ENCODE results near the gene TRIM10. TPM values are rescaled to one million over a fixed set of nuclear protein-coding genes. Genes with fewer than 3 reads are reported as not detected.
A peak's percentile ranks its signal among the peaks of the same experiment; 100 is the strongest.
"Not testable (repeated sequence)": the region's sequence is repeated elsewhere in the genome, so short reads cannot be mapped to it uniquely, and the experiment has no call there.

Gene TRIM10
- polyA plus RNA-seq, 3 donors from 2014 or later = not detected

GRCh38 chr6:30154061-30154460 lies 7.0 kb downstream of the TRIM10 start:
- Mint-ChIP-seq H3K9me3 (no peaks in the 10 kb centered on the region), H3K4me1 (peaks cover 4 to 8% of the 10 kb centered on the region in 2 donors), H3K27ac (no peak overlapping the region), H3K4me3 (no peak overlapping the region), H3K27me3 (ENCODE audit: low read depth in 3 of 3) (peaks cover 0 to 6% (median 0%) of the 10 kb centered on the region in 3 donors), H3K36me3 (no peaks in the 10 kb centered on the region)
- no peak for DNase-seq

GRCh38 chr6:30152910-30153610 lies 8.0 kb downstream of the TRIM10 start:
- H3K36me3 Mint-ChIP-seq = no peaks in the 10 kb centered on the region
- DNase-seq = no peak
- no peaks in the 10 kb centered on the region for H3K9me3 Mint-ChIP-seq
- H3K4me3 Mint-ChIP-seq = no peak overlapping the region
- no peak overlapping the region for H3K27ac Mint-ChIP-seq
- peaks cover 4 to 8% of the 10 kb centered on the region in 2 donors for H3K4me1 Mint-ChIP-seq
- H3K27me3 Mint-ChIP-seq (ENCODE audit: low read depth in 3 of 3) = peaks cover 0 to 8% (median 0%) of the 10 kb centered on the region in 3 donors

- peaks cover 4 to 8% of the 10 kb centered on the region in 2 donors for H3K4me1 Mint-ChIP-seq
Observed at GRCh38 chr6:30152016-30152673, 8.9 kb downstream of the TRIM10 start.

DNA sequence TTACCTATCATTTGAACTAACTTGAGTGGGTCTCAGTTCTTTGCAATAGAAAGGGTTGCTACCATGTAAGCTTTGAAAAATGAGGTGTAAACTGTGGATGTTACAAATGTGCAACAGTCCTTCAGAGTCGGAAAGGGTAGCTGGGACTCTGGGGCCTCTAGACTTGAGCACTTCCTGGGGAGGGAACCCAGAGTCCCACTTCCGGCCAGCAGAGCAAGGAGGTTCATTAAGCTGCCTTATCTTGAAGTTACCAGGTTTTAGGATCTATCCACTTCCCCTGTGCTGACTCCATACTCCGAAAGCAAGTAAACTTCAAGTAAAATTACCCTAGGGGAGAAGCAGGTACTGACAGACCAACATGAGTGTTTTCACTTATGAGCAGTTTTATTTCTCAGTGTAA lies 9.4 kb downstream of the TRIM10 start:
- Mint-ChIP-seq H3K36me3 (no peaks in the 10 kb centered on the region), H3K27ac (peak overlapping the region in 1 of 6 donors; percentile 40), H3K4me1 (peaks cover 4 to 8% of the 10 kb centered on the region in 2 donors), H3K4me3 (no peak overlapping the region), H3K27me3 (ENCODE audit: low read depth in 3 of 3) (peaks cover 0 to 15% (median 0%) of the 10 kb centered on the region in 3 donors), H3K9me3 (no peaks in the 10 kb centered on the region)
- DNase-seq = no peak

More at GRCh38 chr6:30152016-30152673, 8.9 kb downstream of the TRIM10 start:
- Mint-ChIP-seq H3K27ac (no peak overlapping the region), H3K36me3 (no peaks in the 10 kb centered on the region), H3K9me3 (no peaks in the 10 kb centered on the region), H3K4me3 (no peak overlapping the region), H3K27me3 (ENCODE audit: low read depth in 3 of 3) (peaks cover 0 to 15% (median 0%) of the 10 kb centered on the region in 3 donors)
- no peak for DNase-seq

DNA sequence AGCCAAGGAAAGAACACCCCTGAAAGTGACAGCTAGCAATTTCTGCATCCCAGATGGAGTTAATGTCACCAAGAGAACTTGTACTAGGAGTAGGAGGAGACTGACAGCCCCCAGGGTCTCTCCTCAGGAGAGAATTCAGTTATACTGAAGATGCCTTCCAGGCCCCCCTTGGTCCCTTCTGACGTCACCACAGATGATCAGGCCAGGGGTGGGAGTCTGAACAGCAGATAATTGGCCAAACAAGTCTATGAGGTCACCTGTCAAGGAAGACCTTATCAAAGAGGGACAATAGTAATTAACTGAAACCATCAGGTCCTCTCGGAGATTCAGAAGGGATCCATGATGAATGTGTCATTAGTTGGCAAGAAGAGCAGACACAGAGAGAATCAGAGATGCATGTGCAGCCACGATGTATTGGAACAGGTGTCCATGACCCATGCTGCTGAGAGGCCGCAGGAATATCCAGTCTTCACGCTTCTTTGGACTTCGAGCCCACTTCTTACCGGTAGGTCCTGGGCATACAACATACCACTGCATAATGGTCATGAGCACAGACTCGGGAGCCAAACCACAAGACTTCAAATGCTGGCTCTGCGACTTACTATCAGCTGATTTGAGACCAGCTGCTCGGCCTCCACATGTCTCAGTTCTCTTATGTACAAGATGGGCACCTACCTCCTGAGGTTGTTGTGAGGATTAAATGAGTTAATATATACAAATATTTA lies 10.2 kb downstream of the TRIM10 start:
- H3K27me3 Mint-ChIP-seq (ENCODE audit: low read depth in 3 of 3) = peaks cover 0 to 15% (median 0%) of the 10 kb centered on the region in 3 donors

DNA sequence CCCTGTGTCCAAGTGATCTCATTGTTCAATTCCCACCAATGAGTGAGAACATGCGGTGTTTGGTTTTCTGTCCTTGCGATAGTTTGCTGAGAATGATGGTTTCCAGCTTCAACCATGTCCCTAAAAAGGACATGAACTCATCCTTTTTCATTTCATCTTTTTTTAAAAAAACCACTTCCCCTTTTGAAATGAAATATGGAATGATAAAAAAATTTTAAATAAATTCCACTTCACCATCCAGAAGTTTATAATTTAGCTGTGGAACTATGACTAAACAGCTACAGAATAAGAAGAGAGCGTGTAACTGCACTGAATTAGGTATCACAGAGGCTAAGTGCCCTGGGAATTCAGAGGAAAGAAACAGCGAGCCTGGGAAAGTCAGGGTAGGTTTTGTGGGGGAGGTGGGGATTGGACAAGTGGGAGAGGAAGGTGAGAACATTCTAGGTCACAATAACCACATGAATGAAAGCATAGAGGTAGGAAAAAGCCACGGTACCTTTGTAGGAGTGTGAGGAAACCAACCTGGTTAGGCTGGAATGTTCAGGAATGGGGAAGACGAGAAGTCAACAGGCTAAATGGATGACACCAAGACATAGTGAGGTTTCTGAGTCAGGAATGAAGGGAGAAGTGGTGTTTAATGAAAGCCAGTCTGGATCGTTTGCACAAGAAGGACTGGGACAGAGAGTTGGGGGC lies 11.0 kb downstream of the TRIM10 start:
- H3K4me3 Mint-ChIP-seq = no peak overlapping the region
- H3K36me3 Mint-ChIP-seq = no peaks in the 10 kb centered on the region
- no peak overlapping the region for H3K27ac Mint-ChIP-seq
- DNase-seq = no peak
- no peaks in the 10 kb centered on the region for H3K9me3 Mint-ChIP-seq
- H3K27me3 Mint-ChIP-seq (ENCODE audit: low read depth in 3 of 3) = peaks cover 0 to 17% (median 0%) of the 10 kb centered on the region in 3 donors
- peaks cover 4 to 8% of the 10 kb centered on the region in 2 donors for H3K4me1 Mint-ChIP-seq

More for the DNA sequence above, 10.2 kb downstream of the TRIM10 start:
- DNase-seq = no peak
- H3K9me3 Mint-ChIP-seq = no peaks in the 10 kb centered on the region
- no peak overlapping the region for H3K27ac Mint-ChIP-seq
- H3K4me3 Mint-ChIP-seq = no peak overlapping the region
- peaks cover 4 to 8% of the 10 kb centered on the region in 2 donors for H3K4me1 Mint-ChIP-seq
- no peaks in the 10 kb centered on the region for H3K36me3 Mint-ChIP-seq

DNA sequence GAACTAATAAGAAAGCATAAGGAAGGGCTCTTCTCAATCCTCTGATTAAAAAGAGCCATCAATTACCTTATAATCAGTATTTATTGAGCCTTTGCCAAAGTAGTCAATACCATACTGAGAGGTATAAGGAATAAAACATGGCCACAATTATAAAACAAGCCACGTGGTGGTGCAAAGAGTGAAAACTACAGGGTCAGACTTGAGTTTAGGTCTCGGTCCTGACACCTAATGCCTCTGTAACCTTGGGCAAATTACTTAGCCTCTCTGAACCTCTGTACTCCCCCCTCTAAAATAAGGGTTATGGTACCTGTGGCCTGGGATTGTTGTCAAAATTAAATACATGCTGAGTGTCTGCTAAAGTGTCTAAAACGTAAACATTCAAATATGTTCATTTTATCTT lies 11.8 kb downstream of the TRIM10 start:
- peaks cover 0 to 4% (median 0%) of the 10 kb centered on the region in 6 donors for H3K9me3 Mint-ChIP-seq
- no peak overlapping the region for H3K4me3 Mint-ChIP-seq
- H3K4me1 Mint-ChIP-seq = peaks cover 4 to 8% of the 10 kb centered on the region in 2 donors
- H3K36me3 Mint-ChIP-seq = no peaks in the 10 kb centered on the region
- H3K27me3 Mint-ChIP-seq (ENCODE audit: low read depth in 3 of 3) = peaks cover under 1 to 13% (median 4%) of the 10 kb centered on the region in 3 donors
- no peak for DNase-seq
- H3K27ac Mint-ChIP-seq = no peak overlapping the region

GRCh38 chr6:30147096-30147495 lies 13.9 kb downstream of the TRIM10 start:
- Mint-ChIP-seq H3K4me1 (peaks cover 4 to 8% of the 10 kb centered on the region in 2 donors), H3K9me3 (peaks cover 0 to 4% (median 0%) of the 10 kb centered on the region in 6 donors), H3K27ac (no peak overlapping the region), H3K27me3 (ENCODE audit: low read depth in 3 of 3) (peaks cover 2 to 11% (median 9%) of the 10 kb centered on the region in 3 donors), H3K36me3 (no peaks in the 10 kb centered on the region), H3K4me3 (no peak overlapping the region)
- no peak for DNase-seq

- H3K4me3 Mint-ChIP-seq = no peak overlapping the region
- DNase-seq = no peak
- H3K9me3 Mint-ChIP-seq = peaks cover 0 to 4% (median 0%) of the 10 kb centered on the region in 6 donors
- H3K27ac Mint-ChIP-seq = no peak overlapping the region
- H3K27me3 Mint-ChIP-seq (ENCODE audit: low read depth in 3 of 3) = peaks cover 5 to 14% (median 9%) of the 10 kb centered on the region in 3 donors
- H3K36me3 Mint-ChIP-seq = no peaks in the 10 kb centered on the region
- no peaks in the 10 kb centered on the region for H3K4me1 Mint-ChIP-seq
Observed at GRCh38 chr6:30145818-30146217, 15.2 kb downstream of the TRIM10 start.

DNA sequence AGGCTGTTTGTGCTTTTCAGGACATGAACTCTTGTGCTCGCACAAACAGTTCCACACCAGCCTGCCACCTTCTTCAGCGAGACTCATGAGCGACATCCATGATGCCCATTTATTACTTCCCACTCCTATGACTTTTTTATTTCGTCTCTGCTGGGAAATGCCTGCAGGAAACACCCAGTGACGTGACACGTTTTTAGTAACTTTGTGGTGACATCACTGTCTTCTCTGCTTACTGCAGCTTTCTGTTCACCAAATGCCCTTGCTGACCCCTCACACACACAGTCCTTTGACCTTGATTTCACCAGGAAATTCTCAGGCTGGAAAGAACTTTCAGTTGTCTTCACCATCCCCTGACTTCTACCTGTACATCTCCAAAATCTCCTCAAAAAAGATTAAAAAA lies 16.2 kb downstream of the TRIM10 start:
- DNase-seq = no peak
- no peak overlapping the region for H3K4me3 Mint-ChIP-seq
- H3K27ac Mint-ChIP-seq = no peak overlapping the region
- H3K9me3 Mint-ChIP-seq = peaks cover 0 to 6% (median 0%) of the 10 kb centered on the region in 6 donors
- no peaks in the 10 kb centered on the region for H3K36me3 Mint-ChIP-seq
- peaks cover 5 to 14% (median 9%) of the 10 kb centered on the region in 3 donors for H3K27me3 Mint-ChIP-seq (ENCODE audit: low read depth in 3 of 3)
- H3K4me1 Mint-ChIP-seq = no peaks in the 10 kb centered on the region

DNA sequence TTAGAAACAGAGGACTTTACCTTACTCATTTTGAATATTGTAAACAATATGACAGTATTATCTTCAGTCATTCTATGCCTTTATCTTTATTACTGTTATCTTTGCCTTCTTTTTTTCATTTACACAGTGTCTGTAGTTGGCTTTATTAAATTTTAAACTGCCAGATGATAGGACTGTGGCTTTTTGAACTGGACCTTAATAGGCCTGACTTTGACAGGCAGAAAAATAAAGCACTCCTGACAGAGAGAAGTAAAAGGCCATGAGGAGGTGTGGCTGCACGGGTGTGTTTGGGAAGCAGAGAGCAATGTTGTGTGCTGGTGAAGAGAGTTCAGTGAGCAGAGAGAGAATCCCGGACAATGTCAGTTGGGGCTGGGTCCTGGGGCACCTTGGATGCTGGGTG lies 17.2 kb downstream of the TRIM10 start:
- H3K27ac Mint-ChIP-seq = no peak overlapping the region
- DNase-seq = no peak
- no peaks in the 10 kb centered on the region for H3K4me1 Mint-ChIP-seq
- H3K36me3 Mint-ChIP-seq = no peaks in the 10 kb centered on the region
- no peak overlapping the region for H3K4me3 Mint-ChIP-seq
- H3K27me3 Mint-ChIP-seq (ENCODE audit: low read depth in 3 of 3) = peaks cover 5 to 16% (median 9%) of the 10 kb centered on the region in 3 donors
- H3K9me3 Mint-ChIP-seq = peaks cover 0 to 6% (median 0%) of the 10 kb centered on the region in 6 donors

GRCh38 chr6:30142665-30143064 lies 18.3 kb downstream of the TRIM10 start:
- no peaks in the 10 kb centered on the region for H3K36me3 Mint-ChIP-seq
- no peak overlapping the region for H3K4me3 Mint-ChIP-seq
- H3K9me3 Mint-ChIP-seq = peaks cover 0 to 6% (median 0%) of the 10 kb centered on the region in 6 donors
- no peak overlapping the region for H3K27ac Mint-ChIP-seq
- DNase-seq = no peak
- H3K27me3 Mint-ChIP-seq (ENCODE audit: low read depth in 3 of 3) = peaks cover 5 to 17% (median 9%) of the 10 kb centered on the region in 3 donors
- H3K4me1 Mint-ChIP-seq = no peaks in the 10 kb centered on the region

DNA sequence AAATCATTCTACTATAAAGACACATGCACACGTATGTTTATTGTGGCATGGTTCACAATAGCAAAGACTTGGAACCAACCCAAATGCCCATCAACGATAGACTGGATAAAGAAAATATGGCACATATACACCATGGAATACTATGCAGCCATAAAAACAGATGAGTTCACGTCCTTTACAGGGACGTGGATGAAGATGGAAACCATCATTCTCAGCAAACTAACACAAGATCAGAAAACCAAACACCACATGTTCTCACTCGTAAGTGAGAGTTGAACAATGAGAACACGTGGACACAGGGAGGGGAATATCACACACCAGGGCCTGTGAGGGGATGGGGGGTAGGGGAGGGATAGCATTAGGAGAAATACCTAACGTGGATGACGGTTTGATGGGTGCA lies 20.8 kb downstream of the TRIM10 start:
- not testable (repeated sequence) for H3K27ac Mint-ChIP-seq
- peaks cover 5 to 14% (median 9%) of the 10 kb centered on the region in 3 donors for H3K27me3 Mint-ChIP-seq (ENCODE audit: low read depth in 3 of 3)

More for the DNA sequence above, 20.8 kb downstream of the TRIM10 start:
- not testable (repeated sequence) for H3K9me3 Mint-ChIP-seq, H3K4me1 Mint-ChIP-seq, H3K36me3 Mint-ChIP-seq, DNase-seq, H3K4me3 Mint-ChIP-seq
